GM12878 (cell line): ENCODE measurements around the gene RGS14.

ENCODE experiments used
- POLR2AphosphoS5 ChIP-seq: IDR thresholded peaks from 2 replicates; pipeline ENCODE4 v1.6.1; 2011; ENCODE audit warnings: mild to moderate bottlenecking, low read length, inconsistent platforms
- RAD21 ChIP-seq: IDR thresholded peaks from 2 replicates; pipeline ENCODE4 v1.6.1; 2011; ENCODE audit warnings: mild to moderate bottlenecking, low read depth, low read length, moderate library complexity; ENCODE audit not compliant: insufficient read depth

- TF ChIP-seq POLR2AphosphoS5: no peak
- no peak for TF ChIP-seq RAD21
These were observed 24.8 kb upstream of the RGS14 start for GRCh38 chr5:177332896-177333260.
